ENCODE results near the gene CRYBB3. TPM values are rescaled to one million over a fixed set of nuclear protein-coding genes. Genes with fewer than 3 reads are reported as not detected.

The CRYBB3 gene
- total RNA-seq, 1 experiment from 2014 or later, result 0.48 TPM

DNA sequence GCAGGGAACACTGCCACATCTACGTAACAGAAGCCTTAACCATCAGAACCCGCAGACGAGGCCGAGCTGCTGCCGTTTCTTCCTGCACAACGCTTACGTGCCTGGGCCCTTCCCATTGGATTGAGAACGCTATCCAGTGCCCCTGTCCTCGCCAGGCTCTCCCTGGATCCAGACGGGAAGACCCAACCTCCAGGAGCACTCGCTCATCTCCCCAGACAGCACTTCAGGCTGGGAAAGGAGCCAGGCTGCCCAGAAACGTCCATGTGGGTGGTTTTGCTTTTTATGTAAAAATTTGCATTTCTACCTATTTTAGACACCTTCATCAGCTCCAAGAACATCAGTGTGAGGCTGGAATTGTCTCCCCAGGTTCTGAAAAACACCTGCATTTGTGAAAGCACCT, 7.3 kb upstream of the CRYBB3 start:
- CTCF ChIA-PET, result interaction anchor here (1.1 to 1.7 kb wide), 2 partner anchors 10 to 12 kb away, joined by 3 to 10 read pairs; no protein-coding TSS in a partner anchor
- H3K27me3 Mint-ChIP-seq (ENCODE audit: low read depth), result no peaks in the 10 kb centered on the region
- peaks cover 10% of the 10 kb centered on the region; the same call in 1 of the 2 replicates for H3K9me3 Mint-ChIP-seq
- ATAC-seq (no peak), DNase-seq (ENCODE audit: low spot score) (no peak)
- H3K4me3 Mint-ChIP-seq, result no peak overlapping the region
- peaks cover 20% of the 10 kb centered on the region for H3K36me3 Mint-ChIP-seq
- POLR2A ChIA-PET, result no interaction called here
- no peak overlapping the region for H3K27ac Mint-ChIP-seq
- no peak for TF ChIP-seq NR3C1 (CRISPR knock-in tag; conservative IDR thresholded peaks at IDR 0.05; ENCODE audit: low read depth)
- TF ChIP-seq, protein P1, sequence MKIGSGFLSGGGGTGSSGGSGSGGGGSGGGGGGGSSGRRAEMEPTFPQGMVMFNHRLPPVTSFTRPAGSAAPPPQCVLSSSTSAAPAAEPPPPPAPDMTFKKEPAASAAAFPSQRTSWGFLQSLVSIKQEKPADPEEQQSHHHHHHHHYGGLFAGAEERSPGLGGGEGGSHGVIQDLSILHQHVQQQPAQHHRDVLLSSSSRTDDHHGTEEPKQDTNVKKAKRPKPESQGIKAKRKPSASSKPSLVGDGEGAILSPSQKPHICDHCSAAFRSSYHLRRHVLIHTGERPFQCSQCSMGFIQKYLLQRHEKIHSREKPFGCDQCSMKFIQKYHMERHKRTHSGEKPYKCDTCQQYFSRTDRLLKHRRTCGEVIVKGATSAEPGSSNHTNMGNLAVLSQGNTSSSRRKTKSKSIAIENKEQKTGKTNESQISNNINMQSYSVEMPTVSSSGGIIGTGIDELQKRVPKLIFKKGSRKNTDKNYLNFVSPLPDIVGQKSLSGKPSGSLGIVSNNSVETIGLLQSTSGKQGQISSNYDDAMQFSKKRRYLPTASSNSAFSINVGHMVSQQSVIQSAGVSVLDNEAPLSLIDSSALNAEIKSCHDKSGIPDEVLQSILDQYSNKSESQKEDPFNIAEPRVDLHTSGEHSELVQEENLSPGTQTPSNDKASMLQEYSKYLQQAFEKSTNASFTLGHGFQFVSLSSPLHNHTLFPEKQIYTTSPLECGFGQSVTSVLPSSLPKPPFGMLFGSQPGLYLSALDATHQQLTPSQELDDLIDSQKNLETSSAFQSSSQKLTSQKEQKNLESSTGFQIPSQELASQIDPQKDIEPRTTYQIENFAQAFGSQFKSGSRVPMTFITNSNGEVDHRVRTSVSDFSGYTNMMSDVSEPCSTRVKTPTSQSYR (CRISPR knock-in tag; IDR thresholded peaks at IDR 0.05), result no peak
- TF ChIP-seq, protein P2, sequence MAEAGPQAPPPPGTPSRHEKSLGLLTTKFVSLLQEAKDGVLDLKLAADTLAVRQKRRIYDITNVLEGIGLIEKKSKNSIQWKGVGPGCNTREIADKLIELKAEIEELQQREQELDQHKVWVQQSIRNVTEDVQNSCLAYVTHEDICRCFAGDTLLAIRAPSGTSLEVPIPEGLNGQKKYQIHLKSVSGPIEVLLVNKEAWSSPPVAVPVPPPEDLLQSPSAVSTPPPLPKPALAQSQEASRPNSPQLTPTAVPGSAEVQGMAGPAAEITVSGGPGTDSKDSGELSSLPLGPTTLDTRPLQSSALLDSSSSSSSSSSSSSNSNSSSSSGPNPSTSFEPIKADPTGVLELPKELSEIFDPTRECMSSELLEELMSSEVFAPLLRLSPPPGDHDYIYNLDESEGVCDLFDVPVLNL (CRISPR knock-in tag; IDR thresholded peaks at IDR 0.05; ENCODE audit: borderline replicate concordance, low read depth), result no peak
- TF ChIP-seq MXD4 (CRISPR knock-in tag; IDR thresholded peaks at IDR 0.05; ENCODE audit: borderline replicate concordance), result no peak
- TF ChIP-seq CBFB (CRISPR knock-in tag; IDR thresholded peaks at IDR 0.05; ENCODE audit: low read depth), result no peak
- TF ChIP-seq, protein P3, sequence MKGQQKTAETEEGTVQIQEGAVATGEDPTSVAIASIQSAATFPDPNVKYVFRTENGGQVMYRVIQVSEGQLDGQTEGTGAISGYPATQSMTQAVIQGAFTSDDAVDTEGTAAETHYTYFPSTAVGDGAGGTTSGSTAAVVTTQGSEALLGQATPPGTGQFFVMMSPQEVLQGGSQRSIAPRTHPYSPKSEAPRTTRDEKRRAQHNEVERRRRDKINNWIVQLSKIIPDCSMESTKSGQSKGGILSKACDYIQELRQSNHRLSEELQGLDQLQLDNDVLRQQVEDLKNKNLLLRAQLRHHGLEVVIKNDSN (CRISPR knock-in tag; IDR thresholded peaks at IDR 0.05), result no peak
- TF ChIP-seq ZNF232 (CRISPR knock-in tag; IDR thresholded peaks at IDR 0.05), result no peak
- no peak for TF ChIP-seq ETV6 (CRISPR knock-in tag; IDR thresholded peaks at IDR 0.05)
- TF ChIP-seq, protein P4, sequence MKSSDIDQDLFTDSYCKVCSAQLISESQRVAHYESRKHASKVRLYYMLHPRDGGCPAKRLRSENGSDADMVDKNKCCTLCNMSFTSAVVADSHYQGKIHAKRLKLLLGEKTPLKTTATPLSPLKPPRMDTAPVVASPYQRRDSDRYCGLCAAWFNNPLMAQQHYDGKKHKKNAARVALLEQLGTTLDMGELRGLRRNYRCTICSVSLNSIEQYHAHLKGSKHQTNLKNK (CRISPR knock-in tag; IDR thresholded peaks at IDR 0.05), result no peak
- TF ChIP-seq, protein P5, sequence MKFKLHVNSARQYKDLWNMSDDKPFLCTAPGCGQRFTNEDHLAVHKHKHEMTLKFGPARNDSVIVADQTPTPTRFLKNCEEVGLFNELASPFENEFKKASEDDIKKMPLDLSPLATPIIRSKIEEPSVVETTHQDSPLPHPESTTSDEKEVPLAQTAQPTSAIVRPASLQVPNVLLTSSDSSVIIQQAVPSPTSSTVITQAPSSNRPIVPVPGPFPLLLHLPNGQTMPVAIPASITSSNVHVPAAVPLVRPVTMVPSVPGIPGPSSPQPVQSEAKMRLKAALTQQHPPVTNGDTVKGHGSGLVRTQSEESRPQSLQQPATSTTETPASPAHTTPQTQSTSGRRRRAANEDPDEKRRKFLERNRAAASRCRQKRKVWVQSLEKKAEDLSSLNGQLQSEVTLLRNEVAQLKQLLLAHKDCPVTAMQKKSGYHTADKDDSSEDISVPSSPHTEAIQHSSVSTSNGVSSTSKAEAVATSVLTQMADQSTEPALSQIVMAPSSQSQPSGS (CRISPR knock-in tag; IDR thresholded peaks at IDR 0.05; ENCODE audit: borderline replicate concordance, low read depth), result no peak
- no peak for TF ChIP-seq SP1 (CRISPR knock-in tag; conservative IDR thresholded peaks at IDR 0.05)
- TF ChIP-seq ZNF317 (CRISPR knock-in tag; IDR thresholded peaks at IDR 0.05; ENCODE audit: borderline replicate concordance, low read depth), result no peak
- H3K4me1 Mint-ChIP-seq, result no peaks in the 10 kb centered on the region

DNA sequence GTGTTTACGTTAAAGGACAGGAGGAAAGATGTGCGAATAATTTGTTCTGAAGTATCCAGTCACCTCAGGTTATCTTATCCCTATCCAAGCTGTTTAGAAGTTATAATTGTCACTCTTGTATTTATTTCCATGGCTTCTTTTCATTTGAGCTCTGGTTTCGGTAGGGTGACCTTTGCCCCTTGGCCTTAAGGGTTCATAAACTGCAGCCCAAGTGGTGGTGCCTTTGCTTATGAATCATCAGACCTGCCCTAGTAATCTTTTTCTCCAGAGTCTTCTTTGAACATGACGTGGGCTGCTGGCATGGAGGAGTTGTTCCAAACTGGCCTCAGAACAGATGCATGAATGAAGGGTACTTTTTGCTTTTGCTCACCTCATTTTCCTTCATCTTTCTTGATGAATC, 6.5 kb upstream of the CRYBB3 start:
- ChIA-PET CTCF (interaction anchor here (1.1 to 1.7 kb wide), 2 partner anchors 9 to 11 kb away, joined by 3 to 10 read pairs; no protein-coding TSS in a partner anchor), POLR2A (no interaction called here)
- no peaks in the 10 kb centered on the region for H3K4me1 Mint-ChIP-seq
- ATAC-seq (no peak), DNase-seq (ENCODE audit: low spot score) (no peak)
- H3K36me3 Mint-ChIP-seq, result peaks cover 20% of the 10 kb centered on the region
- no peaks in the 10 kb centered on the region for H3K27me3 Mint-ChIP-seq (ENCODE audit: low read depth)
- no peak overlapping the region for H3K27ac Mint-ChIP-seq
- H3K9me3 Mint-ChIP-seq, result peaks cover 10% of the 10 kb centered on the region; the same call in 1 of the 2 replicates
- H3K4me3 Mint-ChIP-seq, result no peak overlapping the region
- TF ChIP-seq, protein P6, sequence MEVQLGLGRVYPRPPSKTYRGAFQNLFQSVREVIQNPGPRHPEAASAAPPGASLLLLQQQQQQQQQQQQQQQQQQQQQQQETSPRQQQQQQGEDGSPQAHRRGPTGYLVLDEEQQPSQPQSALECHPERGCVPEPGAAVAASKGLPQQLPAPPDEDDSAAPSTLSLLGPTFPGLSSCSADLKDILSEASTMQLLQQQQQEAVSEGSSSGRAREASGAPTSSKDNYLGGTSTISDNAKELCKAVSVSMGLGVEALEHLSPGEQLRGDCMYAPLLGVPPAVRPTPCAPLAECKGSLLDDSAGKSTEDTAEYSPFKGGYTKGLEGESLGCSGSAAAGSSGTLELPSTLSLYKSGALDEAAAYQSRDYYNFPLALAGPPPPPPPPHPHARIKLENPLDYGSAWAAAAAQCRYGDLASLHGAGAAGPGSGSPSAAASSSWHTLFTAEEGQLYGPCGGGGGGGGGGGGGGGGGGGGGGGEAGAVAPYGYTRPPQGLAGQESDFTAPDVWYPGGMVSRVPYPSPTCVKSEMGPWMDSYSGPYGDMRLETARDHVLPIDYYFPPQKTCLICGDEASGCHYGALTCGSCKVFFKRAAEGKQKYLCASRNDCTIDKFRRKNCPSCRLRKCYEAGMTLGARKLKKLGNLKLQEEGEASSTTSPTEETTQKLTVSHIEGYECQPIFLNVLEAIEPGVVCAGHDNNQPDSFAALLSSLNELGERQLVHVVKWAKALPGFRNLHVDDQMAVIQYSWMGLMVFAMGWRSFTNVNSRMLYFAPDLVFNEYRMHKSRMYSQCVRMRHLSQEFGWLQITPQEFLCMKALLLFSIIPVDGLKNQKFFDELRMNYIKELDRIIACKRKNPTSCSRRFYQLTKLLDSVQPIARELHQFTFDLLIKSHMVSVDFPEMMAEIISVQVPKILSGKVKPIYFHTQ (CRISPR knock-in tag; IDR thresholded peaks at IDR 0.05), result no peak
- TF ChIP-seq, protein P7, sequence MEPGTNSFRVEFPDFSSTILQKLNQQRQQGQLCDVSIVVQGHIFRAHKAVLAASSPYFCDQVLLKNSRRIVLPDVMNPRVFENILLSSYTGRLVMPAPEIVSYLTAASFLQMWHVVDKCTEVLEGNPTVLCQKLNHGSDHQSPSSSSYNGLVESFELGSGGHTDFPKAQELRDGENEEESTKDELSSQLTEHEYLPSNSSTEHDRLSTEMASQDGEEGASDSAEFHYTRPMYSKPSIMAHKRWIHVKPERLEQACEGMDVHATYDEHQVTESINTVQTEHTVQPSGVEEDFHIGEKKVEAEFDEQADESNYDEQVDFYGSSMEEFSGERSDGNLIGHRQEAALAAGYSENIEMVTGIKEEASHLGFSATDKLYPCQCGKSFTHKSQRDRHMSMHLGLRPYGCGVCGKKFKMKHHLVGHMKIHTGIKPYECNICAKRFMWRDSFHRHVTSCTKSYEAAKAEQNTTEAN (CRISPR knock-in tag; IDR thresholded peaks at IDR 0.05), result no peak
- no peak for TF ChIP-seq KAT7 (CRISPR knock-in tag; IDR thresholded peaks at IDR 0.05; ENCODE audit: borderline replicate concordance)
- TF ChIP-seq, protein P8, sequence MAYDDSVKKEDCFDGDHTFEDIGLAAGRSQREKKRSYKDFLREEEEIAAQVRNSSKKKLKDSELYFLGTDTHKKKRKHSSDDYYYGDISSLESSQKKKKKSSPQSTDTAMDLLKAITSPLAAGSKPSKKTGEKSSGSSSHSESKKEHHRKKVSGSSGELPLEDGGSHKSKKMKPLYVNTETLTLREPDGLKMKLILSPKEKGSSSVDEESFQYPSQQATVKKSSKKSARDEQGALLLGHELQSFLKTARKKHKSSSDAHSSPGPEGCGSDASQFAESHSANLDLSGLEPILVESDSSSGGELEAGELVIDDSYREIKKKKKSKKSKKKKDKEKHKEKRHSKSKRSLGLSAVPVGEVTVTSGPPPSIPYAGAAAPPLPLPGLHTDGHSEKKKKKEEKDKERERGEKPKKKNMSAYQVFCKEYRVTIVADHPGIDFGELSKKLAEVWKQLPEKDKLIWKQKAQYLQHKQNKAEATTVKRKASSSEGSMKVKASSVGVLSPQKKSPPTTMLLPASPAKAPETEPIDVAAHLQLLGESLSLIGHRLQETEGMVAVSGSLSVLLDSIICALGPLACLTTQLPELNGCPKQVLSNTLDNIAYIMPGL (CRISPR knock-in tag; IDR thresholded peaks at IDR 0.05), result no peak
- TF ChIP-seq, protein P9, sequence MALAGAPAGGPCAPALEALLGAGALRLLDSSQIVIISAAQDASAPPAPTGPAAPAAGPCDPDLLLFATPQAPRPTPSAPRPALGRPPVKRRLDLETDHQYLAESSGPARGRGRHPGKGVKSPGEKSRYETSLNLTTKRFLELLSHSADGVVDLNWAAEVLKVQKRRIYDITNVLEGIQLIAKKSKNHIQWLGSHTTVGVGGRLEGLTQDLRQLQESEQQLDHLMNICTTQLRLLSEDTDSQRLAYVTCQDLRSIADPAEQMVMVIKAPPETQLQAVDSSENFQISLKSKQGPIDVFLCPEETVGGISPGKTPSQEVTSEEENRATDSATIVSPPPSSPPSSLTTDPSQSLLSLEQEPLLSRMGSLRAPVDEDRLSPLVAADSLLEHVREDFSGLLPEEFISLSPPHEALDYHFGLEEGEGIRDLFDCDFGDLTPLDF (CRISPR knock-in tag; IDR thresholded peaks at IDR 0.05), result no peak
- TF ChIP-seq ZNF219 (CRISPR knock-in tag; IDR thresholded peaks at IDR 0.05; ENCODE audit: borderline replicate concordance), result no peak
- TF ChIP-seq, protein P10, sequence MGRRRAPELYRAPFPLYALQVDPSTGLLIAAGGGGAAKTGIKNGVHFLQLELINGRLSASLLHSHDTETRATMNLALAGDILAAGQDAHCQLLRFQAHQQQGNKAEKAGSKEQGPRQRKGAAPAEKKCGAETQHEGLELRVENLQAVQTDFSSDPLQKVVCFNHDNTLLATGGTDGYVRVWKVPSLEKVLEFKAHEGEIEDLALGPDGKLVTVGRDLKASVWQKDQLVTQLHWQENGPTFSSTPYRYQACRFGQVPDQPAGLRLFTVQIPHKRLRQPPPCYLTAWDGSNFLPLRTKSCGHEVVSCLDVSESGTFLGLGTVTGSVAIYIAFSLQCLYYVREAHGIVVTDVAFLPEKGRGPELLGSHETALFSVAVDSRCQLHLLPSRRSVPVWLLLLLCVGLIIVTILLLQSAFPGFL (CRISPR knock-in tag; IDR thresholded peaks at IDR 0.05; ENCODE audit: borderline replicate concordance), result no peak

All from WTC11 (cell line).